Activated CD8-positive, alpha-beta memory T cell treated with anti-CD3 and anti-CD28 coated beads, Interleukin-2, amount 50 U/mL, for 4 hours (primary cell): ENCODE measurements around the gene MESP2.

Experiments
- DNase-seq: peaks from one replicate; pipeline ENCODE4 v3.0.0-alpha.2; 2020

MESP2 gene

GRCh38 chr15:89802986-89803824, 27.1 kb downstream of the MESP2 start:
- no peak for DNase-seq

DNA sequence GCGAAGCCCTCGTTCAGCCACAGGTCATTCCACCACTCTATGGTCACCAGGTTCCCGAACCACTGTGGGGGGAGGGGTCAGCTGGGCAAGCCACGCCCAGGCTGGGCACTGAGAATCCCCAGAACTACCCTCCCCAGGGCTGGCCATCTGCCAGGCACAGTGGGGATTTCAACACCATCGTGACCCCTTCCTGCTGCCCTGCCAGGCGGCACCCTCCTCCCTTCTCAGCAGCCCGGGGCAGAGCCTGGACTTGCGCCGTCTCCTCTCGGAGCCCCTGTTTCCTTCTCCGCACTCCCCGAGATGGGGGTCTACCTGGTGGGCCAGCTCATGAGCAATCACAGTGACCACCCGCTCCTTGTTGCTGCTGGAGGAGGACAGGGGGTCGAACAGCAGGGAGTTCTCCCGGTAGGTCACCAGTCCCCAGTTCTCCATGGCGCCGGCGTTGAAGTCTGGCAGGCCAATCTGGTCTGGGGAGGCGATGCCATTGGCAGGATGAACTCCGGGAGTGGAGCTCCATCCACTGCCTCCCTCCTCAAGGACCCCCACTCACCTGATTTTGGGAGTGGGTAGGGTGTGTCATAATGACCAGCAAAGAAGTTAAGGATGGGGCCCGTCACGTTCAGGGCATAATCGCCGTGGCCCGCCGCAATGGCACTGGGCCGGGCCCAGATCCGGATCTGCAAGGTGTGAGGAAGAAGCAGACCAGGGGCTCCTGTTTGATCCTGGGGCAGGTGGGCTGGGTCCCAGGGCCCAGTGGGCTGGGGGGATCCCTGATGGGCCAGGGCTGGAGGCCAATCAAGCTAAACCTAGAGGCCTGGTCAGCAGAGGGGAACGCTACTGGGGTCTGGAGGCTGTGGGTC, 28.0 kb downstream of the MESP2 start:
- DNase-seq = no peak

DNA sequence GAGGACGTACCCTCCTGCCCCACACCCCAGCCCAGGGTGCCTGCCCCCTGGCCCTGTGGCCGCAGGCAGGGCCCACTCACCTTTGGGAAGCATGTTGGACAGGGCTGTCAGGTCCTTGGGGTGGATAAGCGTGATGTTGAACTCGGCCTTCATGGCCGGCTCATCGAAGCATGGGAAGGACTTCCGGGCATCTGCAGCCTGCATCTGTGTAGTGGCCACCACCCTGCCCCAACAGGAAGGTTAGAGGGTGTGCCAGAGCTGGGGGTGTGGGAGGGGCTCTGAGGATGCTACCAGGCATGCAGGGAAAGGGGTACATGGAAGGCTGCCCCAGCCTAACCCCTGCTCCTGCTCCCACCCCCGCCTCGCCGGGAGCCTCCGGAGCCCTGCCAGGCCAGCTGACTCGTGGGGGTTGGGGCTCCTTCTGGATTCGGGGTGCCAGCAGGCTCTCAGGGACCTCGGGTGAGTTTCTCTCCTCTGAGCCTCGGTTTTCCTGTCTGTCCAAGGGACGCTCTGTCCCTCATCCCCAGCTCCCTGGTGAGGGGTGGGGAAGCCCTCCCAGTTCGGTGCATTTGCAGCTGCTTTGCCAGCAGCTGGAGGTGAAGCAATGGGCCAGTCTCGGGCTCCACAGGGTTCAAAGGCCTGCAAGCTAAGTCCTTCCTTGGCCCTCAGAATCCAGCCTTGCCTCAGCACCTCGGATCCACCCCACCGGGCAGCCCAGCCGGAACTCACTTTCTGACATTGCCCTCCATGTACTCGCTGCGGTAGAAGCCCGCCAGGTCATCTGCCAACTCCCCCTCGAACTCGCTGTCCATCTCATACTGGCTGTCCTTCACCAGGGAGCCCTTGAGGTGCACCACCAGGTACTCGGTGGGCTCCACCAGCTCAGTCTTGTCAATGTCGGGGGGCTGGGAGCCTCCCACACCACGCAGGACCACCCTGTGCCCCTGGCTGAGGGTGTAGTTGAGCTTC, 29.4 kb downstream of the MESP2 start:
- DNase-seq = no peak

DNA sequence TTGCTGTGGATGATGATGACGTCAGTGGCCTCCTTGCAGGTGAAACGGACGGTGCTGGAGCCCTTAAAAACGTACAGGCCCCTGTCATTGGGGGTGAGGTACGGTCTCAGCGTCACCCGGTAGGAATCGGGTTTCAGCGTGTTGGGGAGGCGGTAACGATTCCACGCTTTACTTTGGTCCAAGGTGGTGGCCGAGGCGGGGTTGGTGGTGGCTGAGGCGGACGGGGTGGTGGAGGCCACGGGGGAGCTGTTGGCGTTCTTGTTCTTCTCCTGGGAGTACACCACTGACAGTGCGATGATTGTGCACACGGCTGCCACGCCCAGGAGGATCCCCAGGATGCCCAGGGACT, 30.1 kb downstream of the MESP2 start:
- DNase-seq = no peak

DNA sequence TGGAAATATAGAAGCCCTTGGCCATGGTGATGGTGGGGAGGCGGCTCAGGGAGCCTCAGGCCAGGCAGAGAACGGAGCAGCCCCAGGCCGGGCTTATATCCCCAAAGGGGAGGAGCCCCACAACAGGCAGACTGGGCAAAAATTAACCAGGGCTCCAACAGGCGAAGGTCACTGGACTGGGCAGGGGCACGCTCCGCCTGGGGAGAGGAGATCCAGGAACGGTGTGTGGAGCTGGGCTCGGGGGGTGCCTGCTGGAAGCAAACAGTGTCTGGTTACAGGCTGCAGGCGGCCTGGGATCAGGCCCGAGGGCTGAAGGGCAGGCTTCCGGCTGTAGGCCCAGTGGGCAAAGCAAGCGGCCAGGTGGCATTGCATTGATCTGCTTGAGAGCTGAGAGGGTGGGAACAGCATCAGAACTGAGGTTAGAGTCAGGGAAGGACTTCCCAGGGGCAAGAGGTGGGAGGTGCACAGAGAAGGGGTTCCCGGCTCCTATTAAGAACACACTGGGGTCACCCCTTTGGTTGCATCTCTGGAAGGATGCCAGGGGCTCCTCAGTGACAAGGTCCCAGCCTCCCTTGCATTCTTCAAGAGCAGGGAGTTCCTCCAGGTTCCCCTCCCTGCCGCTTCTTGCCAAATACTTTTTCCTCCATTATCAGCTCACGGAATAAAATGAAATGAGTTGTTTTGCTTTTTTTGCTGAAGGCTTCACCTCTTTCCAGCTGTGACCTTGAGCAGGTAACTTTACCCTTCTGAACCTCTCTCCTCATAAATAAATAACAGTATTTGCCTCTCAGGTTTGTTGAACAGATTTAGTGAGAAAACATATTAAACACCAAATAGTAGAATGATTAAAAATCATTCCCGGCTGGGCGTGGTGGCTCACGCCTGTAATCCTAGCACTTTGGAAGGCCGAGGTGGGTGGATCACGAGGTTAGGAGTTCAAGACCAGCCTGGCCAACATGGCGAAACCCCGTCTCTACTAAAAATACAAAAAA, 30.7 kb downstream of the MESP2 start:
- no peak for DNase-seq

GRCh38 chr15:89807689-89808088, 31.6 kb downstream of the MESP2 start:
- no peak for DNase-seq

- DNase-seq = no peak
Measured at GRCh38 chr15:89808160-89808870, 32.2 kb downstream of the MESP2 start.

DNA sequence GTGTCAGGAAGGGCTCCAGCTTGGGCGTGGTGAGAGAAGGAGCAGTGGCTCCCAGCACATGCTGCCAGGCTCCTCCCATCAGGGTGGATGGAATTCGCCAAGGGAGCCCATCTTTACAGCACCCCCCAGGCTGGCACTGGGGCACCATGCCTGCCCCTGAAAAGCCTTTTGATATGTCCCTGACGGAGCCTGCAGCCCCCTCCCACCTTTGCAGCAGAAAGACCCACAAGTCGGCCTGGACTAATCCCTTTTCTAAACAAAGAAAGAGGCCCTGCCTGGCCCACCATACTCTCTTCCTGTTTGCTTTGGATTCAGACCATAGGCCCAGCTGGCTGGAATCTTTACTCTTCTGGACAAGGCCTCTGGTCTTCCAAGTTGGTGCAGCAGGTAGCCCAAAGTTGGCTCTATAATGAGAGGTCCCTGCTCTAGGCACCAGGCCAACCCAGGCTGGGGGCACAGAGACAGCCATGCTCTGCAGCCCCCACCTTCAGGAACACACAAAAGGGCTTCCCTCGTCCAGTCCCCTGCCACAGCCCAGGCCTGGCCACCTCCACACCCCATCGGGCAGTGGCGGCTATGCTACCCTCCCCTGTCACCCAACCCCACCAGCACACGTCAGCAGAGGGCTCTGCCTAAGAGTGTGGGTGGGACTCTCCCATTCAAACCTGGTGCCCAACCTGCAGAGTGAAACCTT, 33.1 kb downstream of the MESP2 start:
- no peak for DNase-seq

GRCh38 chr15:89809787-89810148, 33.6 kb downstream of the MESP2 start:
- no peak for DNase-seq

GRCh38 chr15:89810837-89811236, 34.7 kb downstream of the MESP2 start:
- DNase-seq = no peak

GRCh38 chr15:89812011-89812846, 36.1 kb downstream of the MESP2 start:
- no peak for DNase-seq

GRCh38 chr15:89812847-89813320, 36.8 kb downstream of the MESP2 start:
- DNase-seq = no peak

- DNase-seq = no peak
Measured at GRCh38 chr15:89813381-89814111, 37.4 kb downstream of the MESP2 start.

- no peak for DNase-seq
Measured at GRCh38 chr15:89814112-89814742, 38.1 kb downstream of the MESP2 start.

- no peak for DNase-seq
Measured at GRCh38 chr15:89815769-89816168, 39.6 kb downstream of the MESP2 start.

DNA sequence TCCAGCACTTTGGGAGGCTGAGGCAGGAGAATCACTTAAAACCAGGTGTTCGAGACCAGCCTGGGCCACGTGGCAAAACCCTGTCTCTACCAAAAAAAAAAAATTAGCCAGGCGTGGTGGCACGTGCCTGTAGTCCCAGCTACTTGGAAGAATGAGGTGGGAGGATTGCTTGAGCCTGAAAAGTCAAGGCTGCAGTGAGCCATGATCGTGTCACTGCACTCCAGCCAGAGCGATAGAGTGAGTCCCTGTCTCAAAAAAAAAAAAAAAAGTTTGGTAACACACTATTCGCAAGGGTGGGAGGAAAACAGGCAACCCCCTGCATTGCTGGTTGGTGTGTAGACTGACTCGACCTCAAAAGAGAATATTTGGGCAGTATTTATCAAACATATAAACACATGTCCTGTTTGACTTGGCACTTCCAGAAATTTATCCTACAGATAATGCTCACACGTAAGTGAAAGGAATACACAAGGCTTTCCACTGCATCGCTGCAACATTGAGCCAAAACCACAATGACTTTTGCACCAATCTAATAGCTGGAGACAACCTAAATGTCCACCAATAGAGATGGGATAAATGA, 41.7 kb downstream of the MESP2 start:
- no peak for DNase-seq

- no peak for DNase-seq
Measured at GRCh38 chr15:89818287-89818686, 42.2 kb downstream of the MESP2 start.
